OCI-LY1 (cell line): ENCODE measurements around the gene RAB34.

Experiments
- H2AFZ ChIP-seq: fragments of 200-600 bp; sonication (generic), shearing (Covaris generic); 2 replicates; pipeline ENCODE4 v1.6.0; 2014; ENCODE audit warnings: antibody characterized with exemption, mild to moderate bottlenecking, low read length
- H3F3A ChIP-seq: fragments of 200-600 bp; sonication (generic), shearing (Covaris generic); 2 replicates; pipeline ENCODE4 v1.6.0; 2014; ENCODE audit warnings: mild to moderate bottlenecking, antibody characterized with exemption, low read length, moderate library complexity; ENCODE audit not compliant: insufficient read depth
- H3K27ac ChIP-seq: fragments of 200-600 bp; sonication (generic); 2 replicates; pipeline ENCODE4 v1.5.1; 2014; ENCODE audit warnings: low read length, mixed run types, mild to moderate bottlenecking, low read depth; ENCODE audit not compliant: poor library complexity, severe bottlenecking
- H3K27me3 ChIP-seq: fragments of 200-600 bp; sonication (generic); 2 replicates; pipeline ENCODE4 v1.6.0; 2014; ENCODE audit warnings: antibody characterized with exemption, mild to moderate bottlenecking, low read length, moderate library complexity; ENCODE audit not compliant: insufficient read depth
- H3K36me3 ChIP-seq: fragments of 200-600 bp; sonication (generic); 2 replicates; pipeline ENCODE4 v1.6.1; 2014; ENCODE audit warnings: mild to moderate bottlenecking, antibody characterized with exemption, low read length, moderate library complexity, mixed read lengths; ENCODE audit not compliant: insufficient read depth
- H3K4me1 ChIP-seq: fragments of 200-600 bp; sonication (generic); 2 replicates; pipeline ENCODE4 v1.5.1; 2014; ENCODE audit warnings: mild to moderate bottlenecking, low read length, moderate library complexity; ENCODE audit not compliant: insufficient read depth, severe bottlenecking
- H3K4me2 ChIP-seq: fragments of 200-600 bp; sonication (generic), shearing (Covaris generic); 2 replicates; pipeline ENCODE4 v1.6.1; 2014; ENCODE audit warnings: low read length
- H3K4me3 ChIP-seq: fragments of 200-600 bp; sonication (generic); 2 replicates; pipeline ENCODE4 v1.5.1; 2014; ENCODE audit warnings: low read length, low read depth, mild to moderate bottlenecking, mixed read lengths; ENCODE audit not compliant: poor library complexity, severe bottlenecking
- H3K79me2 ChIP-seq: fragments of 200-600 bp; shearing (Covaris generic); 2 replicates; pipeline ENCODE4 v1.6.1; 2016; ENCODE audit warnings: mixed run types, low read length, mixed read lengths; ENCODE audit not compliant: insufficient read depth
- H3K9ac ChIP-seq: fragments of 200-600 bp; sonication (generic), shearing (Covaris generic); 2 replicates; pipeline ENCODE4 v1.6.1; 2014; ENCODE audit warnings: mild to moderate bottlenecking, low read length, mixed read lengths
- H3K9me2 ChIP-seq: fragments of 200-600 bp; sonication (generic), shearing (Covaris generic); 2 replicates; pipeline ENCODE4 v1.6.1; 2014; ENCODE audit warnings: low read depth, mild to moderate bottlenecking, low read length, mixed read lengths
- H3K9me3 ChIP-seq: fragments of 200-600 bp; shearing (Covaris generic); 2 replicates; pipeline ENCODE4 v1.6.1; 2014; ENCODE audit warnings: low read length, mixed read lengths
- H4K20me1 ChIP-seq: fragments of 200-600 bp; sonication (generic), shearing (Covaris generic); 2 replicates; pipeline ENCODE4 v1.6.0; 2016; ENCODE audit warnings: mild to moderate bottlenecking, low read length; ENCODE audit not compliant: insufficient read depth
- EZH2 ChIP-seq: fragments of 200-600 bp; sonication (generic), shearing (Covaris generic); IDR thresholded peaks from 2 replicates; pipeline ENCODE4 v1.8.0; 2017; ENCODE audit warnings: borderline replicate concordance, mixed run types, mild to moderate bottlenecking, antibody characterized with exemption, low read length, moderate library complexity, mixed read lengths
- TF ChIP-seq, protein P1 (sequence below): fragments of 200-600 bp; sonication (generic), shearing (Covaris generic); IDR thresholded peaks from 2 replicates; pipeline ENCODE4 v1.5.1; 2017; ENCODE audit warnings: mild to moderate bottlenecking, antibody characterized with exemption, low read length, moderate library complexity, mixed read lengths

The RAB34 gene

DNA sequence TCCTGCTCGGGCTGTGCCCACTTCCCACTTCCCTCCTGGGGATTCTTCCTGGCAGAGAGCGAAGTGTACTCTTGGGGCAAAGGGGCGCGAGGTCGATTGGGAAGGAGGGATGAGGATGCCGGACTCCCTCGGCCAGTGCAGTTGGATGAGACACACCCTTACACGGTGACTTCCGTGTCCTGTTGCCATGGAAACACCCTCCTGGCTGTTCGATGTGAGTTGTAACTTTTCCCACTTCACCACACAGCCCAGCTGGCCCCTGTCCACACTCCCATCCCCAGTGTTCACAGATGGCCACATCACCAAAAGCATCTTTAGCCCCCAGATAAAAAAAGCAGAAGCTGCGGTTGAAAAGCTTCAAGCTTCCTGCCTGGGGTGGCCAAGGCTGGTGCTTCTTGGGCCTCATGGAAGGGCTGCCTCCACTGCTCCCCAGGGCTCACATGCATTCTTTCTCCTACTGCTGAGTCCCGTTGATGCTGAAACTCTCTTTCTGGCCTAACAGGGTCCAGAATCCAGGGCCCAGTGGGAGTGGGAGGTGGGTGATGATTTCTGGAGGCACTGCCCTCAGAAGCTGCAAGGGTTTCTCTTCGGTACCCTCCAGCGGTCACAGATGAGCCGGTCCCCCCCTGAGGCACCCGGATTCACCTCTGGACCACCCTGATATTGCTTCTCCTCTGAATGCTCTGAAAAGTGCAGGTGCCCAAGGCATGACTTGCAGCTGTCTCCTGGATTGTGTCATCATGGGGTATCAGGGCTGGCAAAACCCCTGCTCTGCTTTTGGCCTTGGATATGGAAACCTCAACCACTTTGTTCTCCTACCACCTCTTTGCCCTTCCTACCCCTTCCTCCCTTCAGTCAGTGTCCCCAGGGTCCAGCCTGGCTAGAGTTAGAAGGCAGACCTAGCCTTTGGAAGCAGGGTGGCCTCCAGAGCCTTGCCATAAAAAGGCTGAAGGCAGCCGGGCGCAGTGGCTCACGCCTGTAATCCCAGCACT lies 24.0 kb upstream of the RAB34 start:
- Histone ChIP-seq H3F3A (no peaks in the 10 kb centered on the region), H3K79me2 (peaks cover 9% of the 10 kb centered on the region), H3K36me3 (peaks cover 52% of the 10 kb centered on the region), H3K27me3 (no peaks in the 10 kb centered on the region), H3K9me2 (no peaks in the 10 kb centered on the region), H3K27ac (peak overlapping the region; percentile 97), H3K9me3 (peaks cover 9% of the 10 kb centered on the region), H3K4me1 (peaks cover 66% of the 10 kb centered on the region), H3K9ac (peak overlapping the region; percentile 36; the same call in 1 of the 2 replicates), H2AFZ (no peak overlapping the region), H3K4me3 (peak overlapping the region; percentile 4), H3K4me2 (peak overlapping the region; percentile 36; the same call in 1 of the 2 replicates), H4K20me1 (no peaks in the 10 kb centered on the region)
- TF ChIP-seq, protein P1, sequence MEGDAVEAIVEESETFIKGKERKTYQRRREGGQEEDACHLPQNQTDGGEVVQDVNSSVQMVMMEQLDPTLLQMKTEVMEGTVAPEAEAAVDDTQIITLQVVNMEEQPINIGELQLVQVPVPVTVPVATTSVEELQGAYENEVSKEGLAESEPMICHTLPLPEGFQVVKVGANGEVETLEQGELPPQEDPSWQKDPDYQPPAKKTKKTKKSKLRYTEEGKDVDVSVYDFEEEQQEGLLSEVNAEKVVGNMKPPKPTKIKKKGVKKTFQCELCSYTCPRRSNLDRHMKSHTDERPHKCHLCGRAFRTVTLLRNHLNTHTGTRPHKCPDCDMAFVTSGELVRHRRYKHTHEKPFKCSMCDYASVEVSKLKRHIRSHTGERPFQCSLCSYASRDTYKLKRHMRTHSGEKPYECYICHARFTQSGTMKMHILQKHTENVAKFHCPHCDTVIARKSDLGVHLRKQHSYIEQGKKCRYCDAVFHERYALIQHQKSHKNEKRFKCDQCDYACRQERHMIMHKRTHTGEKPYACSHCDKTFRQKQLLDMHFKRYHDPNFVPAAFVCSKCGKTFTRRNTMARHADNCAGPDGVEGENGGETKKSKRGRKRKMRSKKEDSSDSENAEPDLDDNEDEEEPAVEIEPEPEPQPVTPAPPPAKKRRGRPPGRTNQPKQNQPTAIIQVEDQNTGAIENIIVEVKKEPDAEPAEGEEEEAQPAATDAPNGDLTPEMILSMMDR, result no peak
- TF ChIP-seq EZH2, result no peak

DNA sequence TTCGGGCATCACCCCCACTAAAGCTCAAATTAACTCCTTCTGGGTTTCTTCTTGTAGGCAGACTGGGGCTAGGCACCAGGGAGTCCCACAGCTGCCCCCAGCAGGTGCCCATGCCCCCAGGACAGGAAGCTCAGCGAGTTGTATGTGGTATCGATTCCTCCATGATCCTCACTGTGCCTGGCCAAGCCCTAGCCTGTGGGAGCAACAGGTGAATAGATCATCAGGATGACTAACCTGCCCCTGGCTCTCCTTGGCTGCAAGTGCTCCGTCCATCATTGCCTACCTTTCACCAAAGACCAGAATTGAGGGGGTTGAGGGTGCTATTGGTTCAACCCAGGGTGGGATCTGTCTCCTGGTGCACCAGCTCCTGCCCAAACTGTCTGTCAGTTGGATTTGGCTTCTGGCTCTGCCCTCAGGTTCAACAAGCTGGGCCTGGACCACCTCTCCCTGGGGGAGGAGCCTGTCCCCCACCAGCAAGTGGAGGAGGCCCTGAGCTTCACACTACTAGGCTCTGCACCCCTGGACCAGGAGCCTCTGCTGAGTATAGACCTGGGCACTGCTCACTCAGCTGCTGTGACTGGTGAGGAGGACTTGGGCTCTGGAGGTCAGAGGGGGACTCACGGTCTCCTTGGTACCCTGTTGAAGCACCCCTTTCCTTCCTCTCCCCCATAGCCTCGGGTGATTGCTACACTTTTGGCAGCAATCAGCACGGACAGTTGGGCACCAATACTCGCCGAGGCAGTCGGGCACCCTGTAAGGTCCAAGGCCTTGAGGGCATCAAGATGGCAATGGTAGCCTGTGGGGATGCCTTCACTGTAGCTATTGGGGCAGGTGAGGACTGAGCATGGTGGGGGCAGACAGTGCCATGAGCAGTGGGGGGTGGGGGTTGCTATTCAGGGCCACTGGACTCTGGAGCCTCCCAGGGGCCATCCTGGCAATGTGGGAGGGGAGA lies 23.0 kb upstream of the RAB34 start:
- H3K4me3 ChIP-seq, result no peak overlapping the region
- TF ChIP-seq, protein P1, result no peak
- TF ChIP-seq EZH2, result no peak
- peak overlapping the region; percentile 97 for H3K27ac ChIP-seq
- no peaks in the 10 kb centered on the region for H3K9me2 ChIP-seq
- H3K79me2 ChIP-seq, result peaks cover 9% of the 10 kb centered on the region
- no peak overlapping the region for H2AFZ ChIP-seq
- H3K36me3 ChIP-seq, result peaks cover 42% of the 10 kb centered on the region
- peaks cover 57% of the 10 kb centered on the region for H3K4me1 ChIP-seq
- no peaks in the 10 kb centered on the region for H4K20me1 ChIP-seq
- peaks cover 9% of the 10 kb centered on the region for H3K9me3 ChIP-seq
- H3K9ac ChIP-seq, result no peak overlapping the region; the same call in 1 of the 2 replicates
- H3F3A ChIP-seq, result no peaks in the 10 kb centered on the region
- peak overlapping the region; percentile 36; the same call in 1 of the 2 replicates for H3K4me2 ChIP-seq
- H3K27me3 ChIP-seq, result no peaks in the 10 kb centered on the region

DNA sequence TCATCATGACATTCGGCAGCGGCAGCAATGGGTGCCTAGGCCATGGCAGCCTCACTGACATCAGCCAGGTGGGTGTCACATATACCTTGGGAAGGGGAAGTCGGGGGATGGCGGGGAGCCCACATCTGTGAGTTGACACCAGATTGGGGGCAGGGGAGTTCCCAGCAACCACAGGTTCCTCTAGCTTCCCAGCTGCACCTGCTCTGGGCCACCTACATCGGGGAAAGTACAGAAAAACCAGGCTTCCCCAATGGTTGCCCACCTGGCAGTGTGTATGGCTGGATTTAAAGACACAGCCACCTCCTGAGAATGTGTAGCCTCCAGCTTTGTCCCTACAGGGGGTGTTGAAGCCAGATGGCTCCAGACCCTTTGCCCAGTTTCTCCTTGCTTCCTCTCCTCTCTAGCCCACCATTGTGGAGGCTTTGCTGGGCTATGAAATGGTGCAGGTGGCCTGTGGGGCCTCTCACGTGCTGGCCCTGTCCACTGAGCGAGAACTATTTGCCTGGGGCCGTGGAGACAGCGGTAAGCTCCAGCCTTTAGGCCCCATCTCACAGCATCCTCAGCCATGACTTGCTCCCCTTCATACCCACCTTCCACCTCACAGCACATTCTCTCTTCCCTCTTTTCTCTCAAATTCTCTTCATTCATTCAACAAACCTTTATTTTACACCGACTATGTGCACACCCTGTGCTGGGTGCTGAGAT lies 21.2 kb upstream of the RAB34 start:
- Histone ChIP-seq H3F3A (no peaks in the 10 kb centered on the region), H3K79me2 (no peaks in the 10 kb centered on the region), H3K27ac (peak overlapping the region; percentile 97), H3K36me3 (peaks cover 42% of the 10 kb centered on the region), H4K20me1 (no peaks in the 10 kb centered on the region), H3K4me2 (peak overlapping the region; percentile 58), H3K4me3 (peak overlapping the region; percentile 47), H3K9me3 (peaks cover 9% of the 10 kb centered on the region), H3K4me1 (peaks cover 56% of the 10 kb centered on the region), H3K9me2 (no peaks in the 10 kb centered on the region), H3K9ac (peak overlapping the region; percentile 71), H2AFZ (no peak overlapping the region), H3K27me3 (no peaks in the 10 kb centered on the region)
- TF ChIP-seq, protein P1, result no peak
- TF ChIP-seq EZH2, result no peak
